ENCODE results near the gene SEL1L3.

The SEL1L3 gene

DNA sequence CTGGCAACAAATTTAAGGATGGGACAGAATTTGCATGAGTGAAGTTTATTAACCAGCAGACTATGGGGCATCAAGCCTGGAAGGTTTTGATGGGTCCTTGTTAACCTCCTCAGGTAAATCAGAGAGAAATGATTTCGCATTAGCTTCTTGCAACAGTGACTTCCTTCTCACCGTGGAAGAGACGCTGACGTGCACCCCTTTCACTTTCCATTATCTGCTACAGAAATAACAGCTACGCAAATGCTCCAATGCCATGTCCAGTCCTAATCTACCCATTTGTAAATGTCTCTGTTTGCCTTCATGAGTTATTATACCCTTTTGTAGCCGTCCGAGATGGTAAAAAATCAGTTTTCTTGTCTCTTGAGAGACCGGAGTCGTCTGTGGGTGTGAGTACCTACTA lies 106.9 kb downstream of the SEL1L3 start:
- H3K4ac ChIP-seq (ENCODE audit: low read depth in 1 of 2, low read length in 2 of 2) = no peak overlapping the region
- no peak overlapping the region for H2BK5ac ChIP-seq (ENCODE audit: low read depth, low read length, poor library complexity, severe bottlenecking)
- no peak overlapping the region for H3K4me3 ChIP-seq (ENCODE audit: insufficient read depth in 1 of 2, low read depth in 1 of 2, low read length in 2 of 2)
- H3K14ac ChIP-seq (ENCODE audit: low read length in 2 of 2) = no peak overlapping the region
- H2BK120ac ChIP-seq (ENCODE audit: low read depth, low read length) = no peak overlapping the region
- no peak overlapping the region for H3K9ac ChIP-seq (ENCODE audit: low read length)
- peaks cover 3% of the 10 kb centered on the region for H3K4me1 ChIP-seq (ENCODE audit: control insufficient read depth, insufficient read depth, low read depth, low read length)
- peak overlapping the region; percentile 50 for H3K27ac ChIP-seq (ENCODE audit: low read length, poor library complexity, severe bottlenecking)
- H3K79me1 ChIP-seq (replicated peaks; ENCODE audit: low read length, poor library complexity, severe bottlenecking) = no peaks in the 10 kb centered on the region
- H3K36me3 ChIP-seq (ENCODE audit: control insufficient read depth in 1 of 2, insufficient read depth in 2 of 2, low read depth in 1 of 2, low read length in 2 of 2) = no peaks in the 10 kb centered on the region
- H4K91ac ChIP-seq (ENCODE audit: low read length) = no peak overlapping the region
- no peak for DNase-seq
- no peak overlapping the region for H4K8ac ChIP-seq (ENCODE audit: low read length)
- H2AFZ ChIP-seq (ENCODE audit: low read depth, low read length) = no peak overlapping the region
- no peak overlapping the region for H2BK15ac ChIP-seq (ENCODE audit: low read depth, poor library complexity, severe bottlenecking)
- no peak overlapping the region for H2BK12ac ChIP-seq (ENCODE audit: low read length in 2 of 2)
- no peak overlapping the region for H3K4me2 ChIP-seq (ENCODE audit: low read length, poor library complexity, severe bottlenecking)
- no peak overlapping the region for H3K23ac ChIP-seq (ENCODE audit: low read length in 2 of 2)
- H2AK5ac ChIP-seq (ENCODE audit: low read length, severe bottlenecking) = peak overlapping the region; percentile 43
- no peak overlapping the region for H3K18ac ChIP-seq (ENCODE audit: low read depth in 1 of 2, low read length in 2 of 2)
- H3K9me3 ChIP-seq (ENCODE audit: control insufficient read depth, low read length) = no peaks in the 10 kb centered on the region
- no peaks in the 10 kb centered on the region for H3K27me3 ChIP-seq (ENCODE audit: control insufficient read depth in 1 of 2, insufficient read depth in 1 of 2, low read length in 2 of 2)
- WGBS = 96% methylated on average over 9 of the region's 9 CpGs

DNA sequence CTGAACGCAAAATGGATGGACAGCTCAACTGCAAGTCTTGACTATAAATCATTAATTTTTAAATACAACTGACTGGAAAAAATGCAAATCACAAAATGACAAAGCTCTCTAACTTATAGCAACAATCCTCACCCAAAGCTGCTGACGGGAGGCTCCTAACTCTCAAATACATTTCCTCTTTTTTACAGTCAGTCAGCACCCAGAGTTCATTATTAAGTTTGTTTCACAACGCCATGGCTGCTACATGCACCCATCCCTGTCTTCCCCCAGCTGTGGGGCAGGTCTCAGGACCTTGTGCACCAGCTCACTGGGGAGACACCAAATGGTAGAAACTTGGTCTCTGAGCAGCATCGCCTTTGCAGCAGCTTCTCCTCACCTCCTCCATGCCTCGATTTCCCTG lies 109.5 kb downstream of the SEL1L3 start:
- H4K8ac ChIP-seq (ENCODE audit: low read length) = no peak overlapping the region
- H3K27me3 ChIP-seq (ENCODE audit: control insufficient read depth in 1 of 2, insufficient read depth in 1 of 2, low read length in 2 of 2) = no peaks in the 10 kb centered on the region
- H2BK12ac ChIP-seq (ENCODE audit: low read length in 2 of 2) = no peak overlapping the region
- no peak overlapping the region for H3K23ac ChIP-seq (ENCODE audit: low read length in 2 of 2)
- H3K4me1 ChIP-seq (ENCODE audit: control insufficient read depth, insufficient read depth, low read depth, low read length) = peaks cover 3% of the 10 kb centered on the region
- WGBS = 92% methylated on average over 5 of the region's 5 CpGs
- no peak for DNase-seq
- H3K9me3 ChIP-seq (ENCODE audit: control insufficient read depth, low read length) = no peaks in the 10 kb centered on the region
- H3K4ac ChIP-seq (ENCODE audit: low read depth in 1 of 2, low read length in 2 of 2) = no peak overlapping the region
- no peak overlapping the region for H3K4me3 ChIP-seq (ENCODE audit: insufficient read depth in 1 of 2, low read depth in 1 of 2, low read length in 2 of 2)
- no peak overlapping the region for H3K14ac ChIP-seq (ENCODE audit: low read length in 2 of 2)
- no peak overlapping the region for H2AFZ ChIP-seq (ENCODE audit: low read depth, low read length)
- no peak overlapping the region for H3K9ac ChIP-seq (ENCODE audit: low read length)
- H3K4me2 ChIP-seq (ENCODE audit: low read length, poor library complexity, severe bottlenecking) = no peak overlapping the region
- no peaks in the 10 kb centered on the region for H3K36me3 ChIP-seq (ENCODE audit: control insufficient read depth in 1 of 2, insufficient read depth in 2 of 2, low read depth in 1 of 2, low read length in 2 of 2)
- no peak overlapping the region for H2BK5ac ChIP-seq (ENCODE audit: low read depth, low read length, poor library complexity, severe bottlenecking)
- no peak overlapping the region for H3K27ac ChIP-seq (ENCODE audit: low read length, poor library complexity, severe bottlenecking)
- no peak overlapping the region for H2AK5ac ChIP-seq (ENCODE audit: low read length, severe bottlenecking)
- H2BK120ac ChIP-seq (ENCODE audit: low read depth, low read length) = no peak overlapping the region
- no peak overlapping the region for H2BK15ac ChIP-seq (ENCODE audit: low read depth, poor library complexity, severe bottlenecking)
- H3K79me1 ChIP-seq (replicated peaks; ENCODE audit: low read length, poor library complexity, severe bottlenecking) = no peaks in the 10 kb centered on the region
- H4K91ac ChIP-seq (ENCODE audit: low read length) = no peak overlapping the region
- no peak overlapping the region for H3K18ac ChIP-seq (ENCODE audit: low read depth in 1 of 2, low read length in 2 of 2)

DNA sequence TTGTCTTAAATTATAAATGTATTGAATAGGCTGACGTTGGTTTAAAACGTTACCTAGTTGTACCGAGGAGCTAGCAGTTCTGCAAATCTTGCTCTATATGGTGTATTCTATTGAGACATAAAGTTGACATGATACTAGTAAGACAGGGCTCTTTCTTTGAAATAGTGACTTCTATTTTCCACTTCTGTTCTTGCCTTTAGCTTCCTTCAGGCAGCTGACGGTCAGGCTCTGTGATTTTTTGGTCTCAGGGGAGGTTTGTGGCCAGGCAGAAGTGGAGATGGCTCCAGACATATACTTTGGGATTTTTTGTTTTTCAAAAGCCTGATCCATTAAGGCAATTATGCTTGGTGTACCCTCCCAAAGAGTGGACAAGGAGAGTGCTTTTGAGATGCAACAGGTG lies 111.9 kb downstream of the SEL1L3 start:
- Histone ChIP-seq H3K23ac (ENCODE audit: low read length in 2 of 2) (no peak overlapping the region), H3K9me3 (ENCODE audit: control insufficient read depth, low read length) (no peaks in the 10 kb centered on the region), H3K79me1 (replicated peaks; ENCODE audit: low read length, poor library complexity, severe bottlenecking) (no peaks in the 10 kb centered on the region), H3K36me3 (ENCODE audit: control insufficient read depth in 1 of 2, insufficient read depth in 2 of 2, low read depth in 1 of 2, low read length in 2 of 2) (no peaks in the 10 kb centered on the region), H3K4ac (ENCODE audit: low read depth in 1 of 2, low read length in 2 of 2) (no peak overlapping the region), H3K27ac (ENCODE audit: low read length, poor library complexity, severe bottlenecking) (no peak overlapping the region), H4K91ac (ENCODE audit: low read length) (no peak overlapping the region), H3K18ac (ENCODE audit: low read depth in 1 of 2, low read length in 2 of 2) (no peak overlapping the region), H3K4me2 (ENCODE audit: low read length, poor library complexity, severe bottlenecking) (no peak overlapping the region), H2BK12ac (ENCODE audit: low read length in 2 of 2) (no peak overlapping the region), H3K4me3 (ENCODE audit: insufficient read depth in 1 of 2, low read depth in 1 of 2, low read length in 2 of 2) (no peak overlapping the region), H2AK5ac (ENCODE audit: low read length, severe bottlenecking) (no peak overlapping the region), H3K9ac (ENCODE audit: low read length) (no peak overlapping the region), H2BK15ac (ENCODE audit: low read depth, poor library complexity, severe bottlenecking) (no peak overlapping the region), H2AFZ (ENCODE audit: low read depth, low read length) (no peak overlapping the region), H4K8ac (ENCODE audit: low read length) (no peak overlapping the region), H2BK120ac (ENCODE audit: low read depth, low read length) (no peak overlapping the region), H3K27me3 (ENCODE audit: control insufficient read depth in 1 of 2, insufficient read depth in 1 of 2, low read length in 2 of 2) (no peaks in the 10 kb centered on the region), H3K4me1 (ENCODE audit: control insufficient read depth, insufficient read depth, low read depth, low read length) (no peaks in the 10 kb centered on the region), H3K14ac (ENCODE audit: low read length in 2 of 2) (no peak overlapping the region), H2BK5ac (ENCODE audit: low read depth, low read length, poor library complexity, severe bottlenecking) (no peak overlapping the region)
- WGBS = 80% methylated on average over 4 of the region's 4 CpGs
- DNase-seq = no peak

DNA sequence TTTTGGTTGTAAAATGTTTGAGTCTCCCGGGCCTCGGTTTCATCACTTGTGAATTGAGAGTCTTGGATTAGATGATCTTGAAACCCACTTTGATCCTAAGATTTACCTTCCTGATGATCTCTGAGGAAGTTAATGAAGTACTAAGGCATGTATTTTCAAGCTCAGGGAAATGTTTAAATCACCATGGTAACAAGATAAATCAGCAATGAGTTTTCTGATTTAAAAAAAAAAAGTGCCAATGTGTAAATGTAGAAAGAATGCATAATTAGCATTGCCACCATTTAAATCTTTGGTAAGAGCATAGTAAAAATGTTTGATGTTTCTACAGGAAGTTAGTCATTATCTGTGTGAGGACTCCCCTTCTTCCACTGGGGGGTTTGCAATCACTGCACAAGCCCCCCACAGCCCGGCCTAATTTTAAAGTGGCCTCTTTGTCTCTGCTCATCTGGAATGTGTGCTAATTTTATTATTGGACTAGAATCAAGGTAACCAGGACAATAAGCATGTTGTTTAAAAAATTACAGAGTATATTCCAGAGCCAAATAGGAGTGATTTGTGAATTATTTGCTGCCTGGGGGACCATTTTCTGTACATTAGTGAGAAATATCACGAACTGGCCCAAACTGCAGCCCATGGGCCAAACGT lies 113.5 kb downstream of the SEL1L3 start:
- Histone ChIP-seq H3K4me2 (ENCODE audit: low read length, poor library complexity, severe bottlenecking) (no peak overlapping the region), H3K23ac (ENCODE audit: low read length in 2 of 2) (no peak overlapping the region), H3K4me1 (ENCODE audit: control insufficient read depth, insufficient read depth, low read depth, low read length) (no peaks in the 10 kb centered on the region), H3K4ac (ENCODE audit: low read depth in 1 of 2, low read length in 2 of 2) (no peak overlapping the region), H4K8ac (ENCODE audit: low read length) (no peak overlapping the region), H3K4me3 (ENCODE audit: insufficient read depth in 1 of 2, low read depth in 1 of 2, low read length in 2 of 2) (no peak overlapping the region), H3K14ac (ENCODE audit: low read length in 2 of 2) (no peak overlapping the region), H2BK120ac (ENCODE audit: low read depth, low read length) (no peak overlapping the region), H2BK15ac (ENCODE audit: low read depth, poor library complexity, severe bottlenecking) (no peak overlapping the region), H2AK5ac (ENCODE audit: low read length, severe bottlenecking) (no peak overlapping the region), H2BK12ac (ENCODE audit: low read length in 2 of 2) (no peak overlapping the region), H4K91ac (ENCODE audit: low read length) (no peak overlapping the region), H3K9ac (ENCODE audit: low read length) (no peak overlapping the region), H3K27me3 (ENCODE audit: control insufficient read depth in 1 of 2, insufficient read depth in 1 of 2, low read length in 2 of 2) (peaks cover 4 to 9% of the 10 kb centered on the region in 2 experiments), H3K18ac (ENCODE audit: low read depth in 1 of 2, low read length in 2 of 2) (no peak overlapping the region), H3K79me1 (replicated peaks; ENCODE audit: low read length, poor library complexity, severe bottlenecking) (no peaks in the 10 kb centered on the region), H3K36me3 (ENCODE audit: control insufficient read depth in 1 of 2, insufficient read depth in 2 of 2, low read depth in 1 of 2, low read length in 2 of 2) (no peaks in the 10 kb centered on the region), H2AFZ (ENCODE audit: low read depth, low read length) (no peak overlapping the region), H2BK5ac (ENCODE audit: low read depth, low read length, poor library complexity, severe bottlenecking) (no peak overlapping the region), H3K27ac (ENCODE audit: low read length, poor library complexity, severe bottlenecking) (no peak overlapping the region), H3K9me3 (ENCODE audit: control insufficient read depth, low read length) (no peaks in the 10 kb centered on the region)
- no peak for DNase-seq
- WGBS = 78% methylated on average over 4 of the region's 5 CpGs

Data from mesenchymal stem cell (in vitro differentiated cells and primary cell).